ENCODE data around the gene TBC1D32.
A peak's percentile ranks its signal among the peaks of the same experiment; 100 is the strongest.

Gene TBC1D32

DNA sequence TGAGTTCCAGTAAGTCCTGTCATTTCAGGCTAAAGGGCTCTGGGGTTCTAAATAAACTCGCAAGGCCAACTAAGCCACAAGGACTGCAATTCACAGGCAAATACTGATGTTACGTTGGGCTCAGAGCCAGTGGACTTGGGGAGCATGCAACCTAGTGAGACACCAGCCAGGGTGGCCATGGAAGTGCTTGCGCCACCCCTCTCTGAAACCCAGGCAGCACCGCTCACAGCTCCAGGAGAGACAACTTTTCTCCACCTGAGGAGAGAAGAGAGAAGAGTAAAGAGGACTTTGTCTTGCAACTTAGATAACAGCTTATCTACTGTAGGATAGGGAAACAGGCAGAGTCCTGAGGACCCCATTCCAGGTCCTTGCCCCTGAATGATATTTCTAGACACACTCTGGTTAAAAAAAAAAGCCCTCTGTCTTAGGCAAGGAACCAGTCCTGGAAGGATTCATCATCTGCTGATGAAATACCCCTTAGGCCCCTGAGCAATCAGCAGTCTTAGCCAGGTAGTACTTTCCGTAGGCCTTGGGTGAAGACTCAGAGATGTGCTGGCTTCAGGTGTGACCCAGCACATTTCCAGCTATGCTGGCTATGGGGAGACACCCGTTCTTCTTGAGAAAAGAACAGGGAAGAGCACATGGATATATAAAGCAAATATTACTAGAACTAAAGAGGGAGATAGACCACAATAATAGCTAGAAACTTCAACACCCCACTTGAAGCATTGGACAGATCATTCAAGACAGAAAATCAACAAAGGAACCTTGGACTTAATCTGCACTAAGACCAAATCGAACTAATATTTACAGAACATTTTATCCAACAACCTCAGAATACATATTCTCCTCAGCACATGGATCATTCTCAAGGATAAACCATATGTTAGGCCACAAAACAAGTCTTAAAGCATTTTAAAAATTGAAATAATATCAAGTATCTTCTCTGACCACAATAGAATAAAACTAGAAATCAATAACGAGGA is 31.5 kb upstream of the TBC1D32 start:
- in situ Hi-C loops (cut with MboI; ENCODE audit: low pct_unique_long_range_greater_than_20kb, low sequenced_read_pairs, unreplicated experiment): no loop called here
- TF ChIP-seq, protein P1, sequence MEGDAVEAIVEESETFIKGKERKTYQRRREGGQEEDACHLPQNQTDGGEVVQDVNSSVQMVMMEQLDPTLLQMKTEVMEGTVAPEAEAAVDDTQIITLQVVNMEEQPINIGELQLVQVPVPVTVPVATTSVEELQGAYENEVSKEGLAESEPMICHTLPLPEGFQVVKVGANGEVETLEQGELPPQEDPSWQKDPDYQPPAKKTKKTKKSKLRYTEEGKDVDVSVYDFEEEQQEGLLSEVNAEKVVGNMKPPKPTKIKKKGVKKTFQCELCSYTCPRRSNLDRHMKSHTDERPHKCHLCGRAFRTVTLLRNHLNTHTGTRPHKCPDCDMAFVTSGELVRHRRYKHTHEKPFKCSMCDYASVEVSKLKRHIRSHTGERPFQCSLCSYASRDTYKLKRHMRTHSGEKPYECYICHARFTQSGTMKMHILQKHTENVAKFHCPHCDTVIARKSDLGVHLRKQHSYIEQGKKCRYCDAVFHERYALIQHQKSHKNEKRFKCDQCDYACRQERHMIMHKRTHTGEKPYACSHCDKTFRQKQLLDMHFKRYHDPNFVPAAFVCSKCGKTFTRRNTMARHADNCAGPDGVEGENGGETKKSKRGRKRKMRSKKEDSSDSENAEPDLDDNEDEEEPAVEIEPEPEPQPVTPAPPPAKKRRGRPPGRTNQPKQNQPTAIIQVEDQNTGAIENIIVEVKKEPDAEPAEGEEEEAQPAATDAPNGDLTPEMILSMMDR (IDR thresholded peaks at IDR 0.05; ENCODE audit: extremely low read depth, insufficient read depth, missing control alignments): no peak

DNA sequence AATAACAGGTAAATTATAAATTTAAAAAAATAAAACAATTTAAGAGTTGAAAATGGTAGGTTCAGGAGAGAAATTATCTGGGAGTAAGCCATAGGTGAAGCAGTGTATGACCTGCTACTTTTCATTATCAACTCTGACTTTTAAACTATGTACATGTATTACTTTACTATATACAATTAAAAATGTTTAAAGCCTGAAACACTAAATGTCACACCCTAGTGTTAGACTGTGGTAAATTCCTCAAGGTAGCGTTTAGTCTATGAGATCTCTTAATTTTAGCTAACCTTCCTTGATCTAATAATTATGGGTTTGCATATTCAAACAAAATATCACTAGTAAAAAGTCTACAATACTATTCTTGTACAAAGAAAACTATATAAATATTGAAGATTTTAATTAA is 22.3 kb upstream of the TBC1D32 start:
- in situ Hi-C loops (cut with MboI; ENCODE audit: low pct_unique_long_range_greater_than_20kb, low sequenced_read_pairs, unreplicated experiment): no loop called here

More for the DNA sequence above, 31.5 kb upstream of the TBC1D32 start:
- no peak for DNase-seq (ENCODE audit: low spot score)

DNA sequence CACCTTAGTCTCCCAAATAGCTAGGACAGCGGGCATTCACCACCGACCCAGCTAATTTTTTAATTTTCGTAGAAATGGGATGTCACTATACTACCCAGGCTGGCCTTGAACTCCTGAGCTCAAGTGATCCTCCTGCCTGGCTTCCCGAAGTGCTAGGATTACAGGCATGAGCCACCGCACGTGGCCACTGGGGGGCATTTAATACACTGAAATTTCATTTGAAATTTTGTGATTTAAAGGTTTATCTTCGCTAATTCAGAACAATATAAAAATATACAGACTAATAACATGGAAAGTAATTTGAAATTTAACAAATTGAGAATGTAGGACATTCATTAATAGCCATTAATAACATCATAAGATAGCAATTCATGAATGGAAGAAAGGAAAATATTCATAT is 20.5 kb upstream of the TBC1D32 start:
- TF ChIP-seq, protein P1 (IDR thresholded peaks at IDR 0.05; ENCODE audit: extremely low read depth, insufficient read depth, missing control alignments): peak; percentile 23
- in situ Hi-C loops (cut with MboI; ENCODE audit: low pct_unique_long_range_greater_than_20kb, low sequenced_read_pairs, unreplicated experiment): no loop called here
- no peak for DNase-seq (ENCODE audit: low spot score)

More for the DNA sequence above, 22.3 kb upstream of the TBC1D32 start:
- TF ChIP-seq, protein P1 (IDR thresholded peaks at IDR 0.05; ENCODE audit: extremely low read depth, insufficient read depth, missing control alignments): no peak
- DNase-seq (ENCODE audit: low spot score): no peak

DNA sequence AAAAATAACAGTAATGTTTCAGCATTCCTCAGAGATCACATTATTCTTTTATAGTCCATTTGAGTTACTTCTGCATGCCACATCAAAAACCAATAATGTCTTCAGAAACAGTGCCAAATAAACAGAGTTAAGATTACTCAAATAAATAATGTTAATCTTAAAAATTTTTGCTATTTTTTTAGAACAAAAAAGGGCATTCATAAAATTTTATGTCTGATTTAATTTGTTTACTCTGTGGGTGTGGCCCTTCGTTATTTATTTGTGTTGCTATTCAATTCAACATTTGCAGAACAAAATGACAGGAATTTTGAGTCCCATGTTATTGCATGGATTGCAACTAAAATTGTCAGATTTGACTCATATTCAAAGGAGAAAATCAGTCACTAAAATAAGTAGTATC is 18.7 kb upstream of the TBC1D32 start:
- in situ Hi-C loops (cut with MboI; ENCODE audit: low pct_unique_long_range_greater_than_20kb, low sequenced_read_pairs, unreplicated experiment): no loop called here
- TF ChIP-seq, protein P1 (IDR thresholded peaks at IDR 0.05; ENCODE audit: extremely low read depth, insufficient read depth, missing control alignments): no peak
- DNase-seq (ENCODE audit: low spot score): no peak

DNA sequence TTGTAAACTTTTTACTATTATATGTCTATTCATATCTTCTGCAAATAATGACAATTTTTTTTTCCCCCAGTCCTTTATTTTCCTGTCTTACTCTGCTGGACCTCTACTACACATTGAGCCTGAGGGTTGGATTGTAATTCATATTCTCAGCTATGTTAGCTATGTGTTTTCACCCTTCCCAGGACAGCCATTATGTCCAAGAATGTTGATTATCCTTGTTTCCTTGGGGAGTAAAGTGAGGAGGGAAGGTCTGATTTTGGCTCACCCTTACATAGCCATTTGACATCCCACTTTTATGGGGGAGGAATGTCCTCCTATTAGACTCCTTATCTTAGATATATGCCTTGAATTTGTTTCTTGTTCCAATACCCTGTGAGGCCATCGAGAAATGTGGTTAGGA is 17.6 kb upstream of the TBC1D32 start:
- no peak for DNase-seq (ENCODE audit: low spot score)
- TF ChIP-seq, protein P1 (IDR thresholded peaks at IDR 0.05; ENCODE audit: extremely low read depth, insufficient read depth, missing control alignments): no peak
- in situ Hi-C loops (cut with MboI; ENCODE audit: low pct_unique_long_range_greater_than_20kb, low sequenced_read_pairs, unreplicated experiment): no loop called here

DNA sequence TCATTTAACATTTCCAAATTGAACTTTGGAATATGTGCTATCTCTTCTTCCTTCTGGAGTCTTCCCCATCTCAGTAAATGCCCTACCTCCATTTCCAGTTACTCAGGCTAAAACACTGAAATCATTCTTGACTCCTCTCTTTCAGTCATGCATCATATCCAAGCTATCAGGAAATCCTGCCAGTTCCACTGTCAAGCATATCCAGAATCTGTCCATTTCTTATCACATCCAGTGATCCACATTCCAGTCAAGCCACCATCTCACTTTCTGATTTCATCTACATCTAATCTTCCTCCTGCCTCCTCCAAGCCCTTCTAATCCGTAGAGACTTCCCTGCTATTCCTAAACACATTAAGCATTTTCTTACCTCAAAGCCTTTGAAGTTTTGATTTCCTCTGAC is 15.3 kb upstream of the TBC1D32 start:
- in situ Hi-C loops (cut with MboI; ENCODE audit: low pct_unique_long_range_greater_than_20kb, low sequenced_read_pairs, unreplicated experiment): no loop called here
- DNase-seq (ENCODE audit: low spot score): no peak
- TF ChIP-seq, protein P1 (IDR thresholded peaks at IDR 0.05; ENCODE audit: extremely low read depth, insufficient read depth, missing control alignments): no peak

Measured in GM13977 (cell line).